H1 (cell line): ENCODE measurements around the gene CTDP1. TPM values are rescaled to one million over a fixed set of nuclear protein-coding genes. Genes with fewer than 3 reads are reported as not detected.

ENCODE experiments used
- CTCF ChIA-PET: fragments of 300-600 bp; sonication (Branson Sonifier 250); formaldehyde crosslinking; loops from one replicate; lab custom pipeline; 2021; ENCODE audit not compliant: partially characterized antibody; lab: Charles Lee
- POLR2A ChIA-PET: fragments of 300-600 bp; sonication (Branson Sonifier 250); formaldehyde crosslinking; loops from one replicate; lab custom pipeline; 2021; ENCODE audit warnings: inconsistent platforms; ENCODE audit not compliant: partially characterized antibody; lab: Charles Lee
- DNase-seq, 2 experiments: peaks; one replicate each; pipeline versions ENCODE4 v3.0.0 to v3.0.0-alpha.2; 2010 to 2022; ENCODE audit warnings: low spot score in 2 of 2, low read depth in 1 of 2, mixed read lengths in 1 of 2
- FAIRE-seq: peaks from 2 replicates; lab custom pipeline; 2011; peaks lifted over from hg19 to GRCh38; lab: Jason Lieb, UNC
- H2AFZ ChIP-seq: 2 replicates; pipeline ENCODE4 v1.8.1; 2012; ENCODE audit warnings: low read length, inconsistent platforms
- H2AK5ac ChIP-seq: 2 replicates; pipeline ENCODE4 v1.6.1; 2013; ENCODE audit warnings: low read depth, low read length
- H2BK120ac ChIP-seq: replicated peaks from 2 replicates; pipeline ENCODE3; 2013; ENCODE audit warnings: low read depth, low read length, inconsistent platforms
- H2BK12ac ChIP-seq: 2 replicates; pipeline ENCODE4 v1.6.1; 2013; ENCODE audit warnings: low read depth, low read length
- H2BK15ac ChIP-seq: 2 replicates; pipeline ENCODE4 v1.6.1; 2013; ENCODE audit warnings: low read length
- H2BK20ac ChIP-seq: 2 replicates; pipeline ENCODE4 v1.6.1; 2013; ENCODE audit warnings: low read length
- H2BK5ac ChIP-seq: 2 replicates; pipeline ENCODE4 v1.6.1; 2013; ENCODE audit warnings: low read depth, low read length
- H3K14ac ChIP-seq: 2 replicates; pipeline ENCODE4 v1.6.1; 2013; ENCODE audit warnings: inconsistent platforms; ENCODE audit not compliant: insufficient read length
- H3K18ac ChIP-seq: 2 replicates; pipeline ENCODE4 v1.6.1; 2013; ENCODE audit warnings: low read length; ENCODE audit errors: extremely low read depth
- H3K23ac ChIP-seq: 2 replicates; pipeline ENCODE4 v1.6.1; 2013; ENCODE audit warnings: inconsistent platforms; ENCODE audit not compliant: insufficient read length
- H3K23me2 ChIP-seq: 2 replicates; pipeline ENCODE4 v1.6.1; 2013; ENCODE audit warnings: low read depth, low read length
- H3K27ac ChIP-seq: 2 replicates; pipeline ENCODE4 v1.6.1; 2011; ENCODE audit warnings: low read depth, low read length, inconsistent platforms
- H3K27me3 ChIP-seq, 4 experiments: replicated peaks in 1 of 4; 1 replicate in 1 of 4; 2 replicates in 3 of 4; pipeline versions ENCODE4 v1.6.1 to v1.8.1; 2011 to 2013; ENCODE audit warnings: low read length in 3 of 4, mild to moderate bottlenecking in 3 of 4, inconsistent platforms in 2 of 4, mixed read lengths in 2 of 4, moderate library complexity in 1 of 4; ENCODE audit not compliant: control insufficient read depth in 3 of 4, insufficient read depth in 3 of 4; ENCODE audit errors: extremely low read depth in 1 of 4
- H3K36me3 ChIP-seq, 4 experiments: 2 replicates each; pipeline versions ENCODE4 v1.6.1 to v1.8.1; 2011 to 2013; ENCODE audit warnings: mild to moderate bottlenecking in 4 of 4, low read length in 3 of 4, moderate library complexity in 2 of 4, control low read depth in 1 of 4, inconsistent platforms in 1 of 4; ENCODE audit not compliant: insufficient read depth in 4 of 4, control insufficient read depth in 2 of 4
- H3K4ac ChIP-seq: replicated peaks from 2 replicates; pipeline ENCODE3; 2013; ENCODE audit warnings: low read length, low read depth, mixed read lengths, inconsistent platforms; ENCODE audit not compliant: insufficient read length
- H3K4me1 ChIP-seq, 4 experiments: replicated peaks in 1 of 4; 1 replicate in 1 of 4; 2 replicates in 3 of 4; pipeline versions ENCODE4 v1.6.1 to v1.8.1; 2011 to 2013; ENCODE audit warnings: low read length in 3 of 4, inconsistent platforms in 2 of 4, mixed read lengths in 1 of 4; ENCODE audit not compliant: insufficient read depth in 4 of 4, control insufficient read depth in 3 of 4
- H3K4me2 ChIP-seq, 2 experiments: 2 replicates each; pipeline versions ENCODE4 v1.6.1 to v1.8.1; 2011 to 2013; ENCODE audit warnings: low read depth in 2 of 2, low read length in 2 of 2, control low read depth in 1 of 2, inconsistent platforms in 1 of 2, mild to moderate bottlenecking in 1 of 2; ENCODE audit not compliant: insufficient read depth in 1 of 2
- H3K4me3 ChIP-seq, 4 experiments: fragments of 200-600, 300-600 bp in 1 of 4; sonication (generic), shearing (Covaris generic), sonication (Bioruptor Twin) in 1 of 4; 2 replicates each; pipeline versions ENCODE4 v1.5.1 to v1.8.1; 2011 to 2016; ENCODE audit warnings: low read length in 4 of 4, low read depth in 3 of 4, control low read depth in 2 of 4, inconsistent platforms in 2 of 4, mild to moderate bottlenecking in 2 of 4, mixed read lengths in 1 of 4, moderate library complexity in 1 of 4; ENCODE audit not compliant: insufficient read depth in 2 of 4; ENCODE audit errors: extremely low read depth in 1 of 4
- H3K56ac ChIP-seq: replicated peaks from 2 replicates; pipeline ENCODE3; 2013; ENCODE audit warnings: low read depth, mild to moderate bottlenecking, mixed read lengths, low read length, inconsistent platforms; ENCODE audit not compliant: insufficient read length
- H3K79me1 ChIP-seq: 2 replicates; pipeline ENCODE4 v1.6.1; 2013; ENCODE audit warnings: low read depth, low read length, control low read depth
- H3K79me2 ChIP-seq, 2 experiments: 2 replicates each; pipeline versions ENCODE4 v1.6.1 to v1.8.1; 2012 to 2013; ENCODE audit warnings: low read length in 2 of 2, mild to moderate bottlenecking in 2 of 2, inconsistent platforms in 1 of 2; ENCODE audit not compliant: insufficient read depth in 2 of 2, control insufficient read depth in 1 of 2
- H3K9ac ChIP-seq, 4 experiments: replicated peaks in 1 of 4; 1 replicate in 1 of 4; 2 replicates in 3 of 4; pipeline versions ENCODE4 v1.6.1 to v1.8.1; 2011 to 2013; ENCODE audit warnings: low read depth in 3 of 4, low read length in 3 of 4, control low read depth in 2 of 4, mild to moderate bottlenecking in 2 of 4, moderate library complexity in 2 of 4, inconsistent platforms in 1 of 4; ENCODE audit errors: extremely low read depth in 1 of 4
- H3K9me3 ChIP-seq, 2 experiments: 2 replicates each; pipeline versions ENCODE4 v1.6.1 to v1.8.1; 2012 to 2013; ENCODE audit warnings: mild to moderate bottlenecking in 2 of 2, moderate library complexity in 2 of 2, control low read depth in 1 of 2, inconsistent platforms in 1 of 2, low read depth in 1 of 2, low read length in 1 of 2, mixed read lengths in 1 of 2; ENCODE audit not compliant: insufficient read depth in 2 of 2
- H4K20me1 ChIP-seq, 2 experiments: replicated peaks in 1 of 2; 2 replicates each; pipeline versions ENCODE3 to v1.8.1; 2011 to 2013; ENCODE audit warnings: inconsistent platforms in 2 of 2, low read length in 2 of 2, mild to moderate bottlenecking in 1 of 2; ENCODE audit not compliant: insufficient read depth in 2 of 2, control insufficient read depth in 1 of 2
- H4K5ac ChIP-seq: 2 replicates; pipeline ENCODE4 v1.6.1; 2013; ENCODE audit warnings: low read length, low read depth, mixed read lengths, inconsistent platforms; ENCODE audit not compliant: insufficient read length
- H4K8ac ChIP-seq: 2 replicates; pipeline ENCODE4 v1.8.0; 2013; ENCODE audit warnings: mild to moderate bottlenecking, moderate library complexity, low read length, inconsistent platforms; ENCODE audit not compliant: insufficient read depth; ENCODE audit errors: extremely low read depth
- H4K91ac ChIP-seq: replicated peaks from 2 replicates; pipeline ENCODE3; 2013; ENCODE audit warnings: low read length, mixed read lengths, inconsistent platforms; ENCODE audit not compliant: insufficient read length
- CEBPB ChIP-seq: IDR thresholded peaks from 2 replicates; pipeline ENCODE4 v1.6.1; 2012; ENCODE audit warnings: low read depth, low read length
- CHD1 ChIP-seq: IDR thresholded peaks from 2 replicates; pipeline ENCODE4 v1.6.1; 2012; ENCODE audit warnings: low read depth, low read length, improper control_type of control experiment
- CTBP2 ChIP-seq: IDR thresholded peaks from 2 replicates; pipeline ENCODE4 v1.7.0; 2011; ENCODE audit warnings: borderline replicate concordance, mild to moderate bottlenecking, moderate library complexity, mixed read lengths, low read length; ENCODE audit not compliant: insufficient read depth, insufficient read length
- E2F6 ChIP-seq: IDR thresholded peaks from 2 replicates; pipeline ENCODE4 v1.6.1; 2012; ENCODE audit warnings: inconsistent platforms
- HDAC2 ChIP-seq, 2 experiments: fragments of 300-600 bp in 1 of 2; sonication (generic) in 1 of 2; IDR thresholded peaks; 2 replicates each; pipeline ENCODE4 v1.6.1; 2011 to 2012; ENCODE audit warnings: low read depth in 2 of 2, low read length in 2 of 2, mild to moderate bottlenecking in 2 of 2, moderate library complexity in 2 of 2, borderline replicate concordance in 1 of 2, inconsistent platforms in 1 of 2
- JUN ChIP-seq: IDR thresholded peaks from 2 replicates; pipeline ENCODE4 v1.6.1; 2011; ENCODE audit warnings: low read depth, mild to moderate bottlenecking, improper control_type of control experiment, low read length
- KDM5A ChIP-seq: fragments of 200-600 bp; IDR thresholded peaks from 2 replicates; pipeline ENCODE4 v1.7.1; 2012; ENCODE audit warnings: mild to moderate bottlenecking, low read length, inconsistent platforms, mixed read lengths
- PHF8 ChIP-seq: fragments of 200-600 bp; sonication (generic); conservative IDR thresholded peaks from 2 replicates; pipeline ENCODE4 v1.7.1; 2012; ENCODE audit warnings: low read depth, mild to moderate bottlenecking, inconsistent platforms, low read length, moderate library complexity
- RBBP5 ChIP-seq: IDR thresholded peaks from 2 replicates; pipeline ENCODE4 v1.7.1; 2012; ENCODE audit warnings: low read depth, mild to moderate bottlenecking, inconsistent platforms, low read length, moderate library complexity, borderline replicate concordance
- SAP30 ChIP-seq: fragments of 300-600 bp; sonication (generic); IDR thresholded peaks from 2 replicates; pipeline ENCODE4 v1.7.1; 2012; ENCODE audit warnings: low read length, moderate library complexity, mild to moderate bottlenecking, inconsistent platforms; ENCODE audit not compliant: insufficient read depth, insufficient replicate concordance
- SP1 ChIP-seq: IDR thresholded peaks from 2 replicates; pipeline ENCODE4 v1.6.1; 2011; ENCODE audit warnings: low read depth, low read length
- USF2 ChIP-seq: IDR thresholded peaks from 2 replicates; pipeline ENCODE4 v1.6.1; 2011; ENCODE audit warnings: low read length, improper control_type of control experiment
- WGBS, 2 experiments: shearing (Covaris generic) in 1 of 2; methylation state at CpG; one replicate each; pipeline versions ENCODE4 v1.1.6 to v1.1.7; 2013 to 2015; ENCODE audit warnings: low lambda C conversion rate in 2 of 2, mixed read lengths in 2 of 2, inconsistent platforms in 1 of 2, low coverage in 1 of 2, missing lambda C conversion rate in 1 of 2; ENCODE audit not compliant: insufficient replicate concordance in 2 of 2, insufficient coverage in 1 of 2, insufficient read length in 1 of 2; ENCODE audit errors: extremely low coverage in 1 of 2, missing lambda C conversion rate in 1 of 2; 5-methylcytosine and 5-hydroxymethylcytosine counted together
- polyA plus RNA-seq, 7 experiments: library from polyadenylated mRNA; depleted of rRNA in 3 of 7; stranded (reverse) in 5 of 7; unstranded in 2 of 7; fragments of >200 nt in 5 of 7; fragments of 200-250 nt in 2 of 7; gene quantifications; 1 replicate in 5 of 7; 2 replicates in 1 of 7; 4 replicates in 1 of 7; pipeline versions ENCODE4 v1.2.1 to v1.2.3, GENCODE V29; 2011 to 2013; ENCODE audit warnings: missing spikeins in 2 of 7, mixed read lengths in 2 of 7
- total RNA-seq: library from RNA; stranded (reverse); fragmentation: NEBNext Ultra II Directional; extraction: Animal tissue kit (Norgen Biotek cat#: 25700); gene quantifications from 2 replicates; pipeline ENCODE4 v1.2.1, GENCODE V29; 2021

CTDP1 gene
- total and polyA plus RNA-seq, 2 of the 8 experiments (the other 6 are each of a cell fraction or from before 2014, with no cell fraction given) = 16.6 to 37.0 TPM

DNA sequence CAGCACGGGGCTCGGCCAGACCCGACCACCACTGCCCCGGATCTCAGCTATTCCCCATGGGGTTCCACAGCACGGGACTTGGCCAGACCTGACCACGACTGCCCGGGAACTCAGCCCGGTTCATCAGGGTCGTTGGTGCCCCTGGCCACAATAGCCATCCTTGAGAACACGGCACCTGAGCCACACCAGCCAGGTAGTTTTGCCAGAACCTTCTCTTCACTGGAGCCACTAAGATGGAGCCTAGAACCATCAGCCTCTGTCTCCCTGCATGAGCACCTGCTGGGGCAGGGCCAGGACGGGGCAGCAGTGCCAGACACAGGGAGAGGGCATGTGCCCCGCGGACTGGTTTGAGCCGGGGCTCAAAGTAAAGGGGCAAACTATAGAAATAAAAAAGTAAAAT lies 106.7 kb downstream of the CTDP1 start:
- peaks cover 0 to 5% (median 1%) of the 10 kb centered on the region in 4 experiments; a peak in 2 of 7 replicates for H3K4me1 ChIP-seq
- H3K27ac ChIP-seq = no peak overlapping the region
- DNase-seq (peak in 1 of 2 experiments; percentile 26), FAIRE-seq (no peak)
- H3K9me3 ChIP-seq = no peaks in the 10 kb centered on the region; a peak in 1 of 4 replicates
- CTCF ChIA-PET = no interaction called here
- H2AFZ ChIP-seq = no peak overlapping the region
- H4K20me1 ChIP-seq = peaks cover 0 to 5% of the 10 kb centered on the region in 2 experiments
- H4K91ac ChIP-seq = no peak overlapping the region
- H4K8ac ChIP-seq = no peak overlapping the region
- H3K36me3 ChIP-seq = no peaks in the 10 kb centered on the region; a peak in 1 of 8 replicates
- no peak overlapping the region for H2BK20ac ChIP-seq
- H3K4me2 ChIP-seq = no peak overlapping the region
- H3K23me2 ChIP-seq = peaks cover 8% of the 10 kb centered on the region
- no peak overlapping the region for H4K5ac ChIP-seq
- H2BK12ac ChIP-seq = no peak overlapping the region
- peaks cover 19 to 44% (median 41%) of the 10 kb centered on the region in 4 experiments for H3K27me3 ChIP-seq
- no peak overlapping the region for H3K18ac ChIP-seq
- H3K4ac ChIP-seq = no peak overlapping the region
- 88% methylated on average over 10 of the region's 14 CpGs; no CpG with 5 or more reads in 1 of the 2 experiments for WGBS, 2 experiments
- no peak overlapping the region for H3K4me3 ChIP-seq
- H3K79me2 ChIP-seq = no peaks in the 10 kb centered on the region
- no peak overlapping the region for H2BK5ac ChIP-seq
- no peak overlapping the region for H3K23ac ChIP-seq
- no peak overlapping the region for H3K14ac ChIP-seq
- no peak overlapping the region for H2BK120ac ChIP-seq
- H2AK5ac ChIP-seq = no peak overlapping the region
- H3K79me1 ChIP-seq = peaks cover 4% of the 10 kb centered on the region; the same call in 1 of the 2 replicates
- no peak overlapping the region for H3K9ac ChIP-seq
- POLR2A ChIA-PET = no interaction called here
- H2BK15ac ChIP-seq = no peak overlapping the region
- no peak overlapping the region for H3K56ac ChIP-seq
- no peak for TF ChIP-seq CHD1
- no peak for TF ChIP-seq PHF8
- no peak for TF ChIP-seq USF2
- no peak for TF ChIP-seq SAP30
- no peak for TF ChIP-seq SP1
- TF ChIP-seq CTBP2 = no peak
- TF ChIP-seq KDM5A = no peak
- TF ChIP-seq JUN = no peak
- TF ChIP-seq CEBPB = no peak
- TF ChIP-seq HDAC2 (IDR thresholded peaks at IDR 0.05; ENCODE audit: borderline replicate concordance in 1 of 2, low read depth in 2 of 2, low read length in 2 of 2) = no peak
- no peak for TF ChIP-seq E2F6
- TF ChIP-seq RBBP5 = no peak
